ENCODE data around the gene GSTM3. TPM values are rescaled to one million over a fixed set of nuclear protein-coding genes. Genes with fewer than 3 reads are reported as not detected.
"Not testable (repeated sequence)": the region's sequence is repeated elsewhere in the genome, so short reads cannot be mapped to it uniquely, and the experiment has no call there.

The GSTM3 gene
- total RNA-seq, 1 donor from 2014 or later = 16.0 TPM

DNA sequence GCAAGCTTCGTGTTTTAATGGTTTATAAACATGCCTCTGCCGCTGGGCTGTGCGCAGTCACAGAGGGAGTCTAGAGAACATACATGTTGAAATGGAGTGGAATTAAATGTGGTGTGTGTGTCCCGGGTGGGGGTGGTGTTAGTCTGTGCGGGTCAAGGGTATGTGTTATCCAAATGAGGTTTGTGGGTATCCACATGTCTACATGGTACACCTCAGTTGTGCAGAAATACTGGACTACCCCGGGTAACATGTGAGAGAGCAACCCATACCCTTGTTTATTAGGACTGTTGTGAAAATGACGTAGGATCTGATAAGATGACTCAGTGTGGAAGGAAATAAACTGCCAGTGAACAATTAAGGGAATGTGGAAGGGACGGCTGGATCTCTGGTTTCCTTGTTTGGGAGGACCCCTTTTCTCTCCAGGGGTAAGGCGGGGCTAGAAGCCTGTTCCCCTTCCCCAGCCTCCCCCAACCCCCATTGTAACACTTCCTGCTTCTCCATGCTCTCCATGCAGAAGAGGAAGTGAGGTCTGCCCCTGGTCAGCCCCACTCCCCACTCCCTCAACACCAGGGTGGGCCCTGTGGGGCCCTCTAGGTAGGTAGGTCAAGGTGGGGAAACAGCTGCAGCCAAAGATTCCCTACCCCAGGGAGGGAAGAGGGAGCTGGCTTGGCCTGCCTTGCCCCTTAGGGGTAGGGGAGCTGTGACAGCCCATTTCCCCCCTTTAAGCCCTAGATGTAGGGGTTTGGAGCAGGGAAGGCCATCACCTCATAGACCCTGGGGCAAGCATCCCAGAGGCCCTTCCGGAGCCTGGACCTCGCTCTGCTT, 22.2 kb upstream of the GSTM3 start:
- DNase-seq (ENCODE audit: low spot score) = peak; percentile 74

DNA sequence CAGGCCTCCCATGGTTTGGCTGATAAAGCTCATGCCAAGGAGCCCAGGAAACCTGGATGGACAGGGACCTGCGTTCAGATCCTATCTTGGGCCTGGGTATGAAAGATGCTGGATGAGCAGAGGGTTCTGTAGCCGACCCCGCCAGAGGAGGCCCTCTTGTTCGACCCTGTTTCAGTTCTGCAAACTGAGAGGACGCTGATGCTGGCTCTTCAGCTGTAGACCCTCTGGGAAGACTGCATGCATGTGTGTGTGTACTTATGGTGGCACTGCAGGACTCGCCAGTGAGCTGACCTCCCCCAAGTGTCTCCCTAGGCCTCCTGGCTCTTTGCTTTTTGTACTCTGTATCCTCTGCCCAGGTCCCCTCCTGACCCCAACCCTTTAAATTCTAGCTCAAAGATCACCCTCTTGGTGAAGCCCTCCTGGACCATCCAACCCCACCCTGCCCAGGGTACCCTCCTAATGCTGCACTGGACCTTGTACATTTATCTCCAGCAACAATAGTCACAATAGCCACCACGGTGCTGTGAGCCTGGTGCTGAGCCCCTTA, 21.3 kb upstream of the GSTM3 start:
- DNase-seq (ENCODE audit: low spot score) = no peak

DNA sequence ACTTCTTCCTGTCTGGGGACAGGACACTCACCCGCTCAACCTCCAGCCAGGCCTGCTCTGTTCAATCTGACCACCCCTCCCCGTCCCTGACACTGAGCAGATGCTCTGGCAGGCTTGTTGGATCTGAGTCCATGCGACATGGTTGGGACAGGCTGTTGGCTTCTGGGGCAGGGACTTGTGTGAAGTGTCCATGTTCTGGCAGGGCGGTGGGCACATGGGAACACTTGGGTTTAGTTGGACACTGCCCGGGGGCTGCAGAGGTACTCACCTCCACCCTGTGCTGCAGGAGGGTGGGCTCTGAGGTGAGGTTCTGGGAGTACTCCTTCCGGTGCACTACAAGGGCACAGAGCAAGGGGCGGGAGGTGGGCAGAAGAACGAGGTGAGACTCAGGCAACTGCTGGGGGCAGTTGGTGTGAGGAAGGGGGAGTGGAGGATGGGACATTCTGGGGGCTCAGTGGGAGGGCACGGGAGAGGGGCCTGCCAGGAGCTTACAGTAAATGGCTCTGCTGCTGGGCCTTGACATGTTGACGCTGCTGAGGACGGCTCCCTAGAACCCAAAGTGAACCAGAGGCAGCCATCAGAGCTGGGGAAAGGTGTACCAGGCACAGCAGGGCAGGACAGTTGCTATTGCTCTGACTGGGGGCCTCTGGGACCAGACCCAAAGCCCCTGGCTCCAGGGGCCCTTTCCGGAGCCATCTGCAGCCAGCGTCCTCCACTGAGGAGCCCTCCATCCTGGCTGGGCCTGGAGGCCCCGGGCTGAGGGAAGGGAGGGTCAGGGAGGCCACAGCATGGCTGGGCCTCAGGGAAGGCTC, 20.6 kb upstream of the GSTM3 start:
- peak; percentile 88 for DNase-seq (ENCODE audit: low spot score)

DNA sequence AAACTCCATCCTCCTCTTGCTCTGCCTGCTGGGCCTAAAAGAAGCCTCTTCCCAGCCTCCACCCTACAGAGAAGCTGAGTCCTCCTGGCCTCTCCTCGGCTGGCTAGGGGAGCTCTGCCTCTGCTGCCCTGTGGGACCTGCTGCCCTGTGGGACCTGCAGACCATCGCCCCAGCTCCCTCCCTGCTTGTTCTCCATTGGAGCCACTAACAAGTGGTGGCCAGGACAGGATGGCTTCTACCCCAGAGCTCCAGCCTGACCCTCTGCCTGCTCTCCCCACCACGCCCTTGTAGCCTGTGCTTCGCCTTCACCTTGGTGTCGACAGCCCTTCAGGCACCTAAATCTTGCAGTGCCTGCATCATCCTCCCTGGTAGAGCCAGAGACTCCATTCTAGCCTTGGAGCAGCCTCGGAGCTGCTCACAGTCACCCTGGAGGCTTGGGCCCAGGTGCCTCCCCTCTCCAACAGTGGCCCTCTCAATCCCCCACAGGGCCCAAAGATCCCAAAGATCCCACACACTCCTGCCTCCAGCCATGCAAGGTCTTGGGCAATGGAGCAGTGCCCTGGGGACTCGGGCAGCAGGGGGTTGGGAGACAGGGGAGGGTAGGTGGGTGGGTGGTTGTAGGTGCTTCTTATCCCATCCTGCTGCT, 19.9 kb upstream of the GSTM3 start:
- peak; percentile 68 for DNase-seq (ENCODE audit: low spot score)

DNA sequence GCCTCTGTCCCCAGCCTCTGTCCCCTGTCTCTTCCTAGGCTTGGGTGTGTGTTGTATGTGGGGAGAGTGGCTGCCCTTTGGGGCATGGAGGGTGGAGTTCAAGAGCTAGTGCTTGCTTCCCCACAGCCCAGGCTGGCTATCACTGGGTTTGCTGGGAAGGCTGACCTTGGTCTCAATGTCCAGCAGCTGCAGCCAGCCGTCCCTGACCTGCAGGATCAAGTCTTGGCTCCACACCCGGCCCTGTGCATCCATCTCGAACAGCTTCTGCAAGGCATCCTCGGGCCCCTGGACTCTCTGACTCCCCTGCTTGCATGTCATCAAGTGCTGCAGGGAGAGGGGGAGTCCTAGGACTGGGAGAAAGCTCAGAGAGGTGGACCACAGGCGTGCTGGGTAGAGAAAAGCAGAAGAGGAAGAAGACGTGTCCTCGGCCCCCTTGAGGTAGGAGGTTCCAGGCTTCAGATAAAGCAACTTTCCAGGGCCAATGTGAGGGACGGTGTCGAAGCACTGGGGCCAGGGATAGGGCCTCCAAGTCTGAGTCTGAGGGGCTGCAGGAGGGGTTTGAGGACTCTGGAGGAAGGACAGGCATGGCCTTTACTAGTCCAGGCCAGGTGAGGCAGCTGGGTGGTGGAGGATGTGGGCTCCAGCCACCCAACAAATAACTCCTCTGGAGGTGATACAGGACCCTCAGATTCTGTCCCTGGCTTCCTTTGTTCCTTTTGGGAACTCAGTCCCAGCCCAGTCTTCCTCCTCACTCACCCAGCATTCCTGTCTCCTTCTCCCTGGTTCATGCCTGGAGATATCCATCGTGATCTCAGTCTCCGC, 18.9 kb upstream of the GSTM3 start:
- peak; percentile 74 for DNase-seq (ENCODE audit: low spot score)

DNA sequence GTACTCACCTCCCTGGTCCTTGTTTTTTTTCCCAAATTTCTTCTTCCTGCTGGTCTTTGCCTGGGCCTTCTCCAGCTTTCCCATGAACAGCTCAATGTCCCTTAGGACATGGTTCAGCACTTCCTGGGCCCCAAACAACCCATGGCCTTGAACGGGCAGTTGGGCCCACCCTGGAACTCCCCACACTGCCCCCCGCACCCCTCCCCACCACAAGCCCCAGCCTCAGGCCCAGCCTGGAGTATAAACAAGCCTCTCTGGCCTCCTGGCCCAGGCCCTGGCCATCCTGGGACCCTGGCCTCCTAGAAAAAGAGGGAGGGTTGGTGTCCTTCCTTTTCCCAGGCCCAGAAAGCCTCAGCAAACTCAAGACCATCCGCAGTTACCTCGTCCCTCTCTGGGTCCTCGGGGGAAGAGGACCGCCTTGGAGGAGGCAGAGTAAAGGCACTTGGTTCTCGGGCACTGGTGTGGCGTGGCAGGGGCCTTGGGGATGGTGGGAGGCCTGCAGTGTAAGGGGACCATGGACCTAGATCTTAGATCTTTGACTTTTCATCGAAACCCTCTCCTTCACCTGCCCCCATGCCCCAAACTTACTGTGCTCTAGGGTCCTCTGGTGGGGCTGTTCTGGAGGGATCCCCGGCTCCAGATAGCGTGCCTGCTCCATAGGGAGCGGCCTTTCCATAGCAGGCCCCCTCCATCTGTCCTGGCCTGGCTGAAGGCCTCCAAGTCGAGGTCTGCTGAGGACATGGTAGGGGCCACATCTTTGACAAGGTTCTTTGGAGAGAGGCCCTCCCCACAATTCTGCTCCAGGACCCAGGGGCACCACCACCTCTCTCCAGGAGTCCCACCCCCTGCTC, 17.3 kb upstream of the GSTM3 start:
- peak; percentile 64 for DNase-seq (ENCODE audit: low spot score)

DNA sequence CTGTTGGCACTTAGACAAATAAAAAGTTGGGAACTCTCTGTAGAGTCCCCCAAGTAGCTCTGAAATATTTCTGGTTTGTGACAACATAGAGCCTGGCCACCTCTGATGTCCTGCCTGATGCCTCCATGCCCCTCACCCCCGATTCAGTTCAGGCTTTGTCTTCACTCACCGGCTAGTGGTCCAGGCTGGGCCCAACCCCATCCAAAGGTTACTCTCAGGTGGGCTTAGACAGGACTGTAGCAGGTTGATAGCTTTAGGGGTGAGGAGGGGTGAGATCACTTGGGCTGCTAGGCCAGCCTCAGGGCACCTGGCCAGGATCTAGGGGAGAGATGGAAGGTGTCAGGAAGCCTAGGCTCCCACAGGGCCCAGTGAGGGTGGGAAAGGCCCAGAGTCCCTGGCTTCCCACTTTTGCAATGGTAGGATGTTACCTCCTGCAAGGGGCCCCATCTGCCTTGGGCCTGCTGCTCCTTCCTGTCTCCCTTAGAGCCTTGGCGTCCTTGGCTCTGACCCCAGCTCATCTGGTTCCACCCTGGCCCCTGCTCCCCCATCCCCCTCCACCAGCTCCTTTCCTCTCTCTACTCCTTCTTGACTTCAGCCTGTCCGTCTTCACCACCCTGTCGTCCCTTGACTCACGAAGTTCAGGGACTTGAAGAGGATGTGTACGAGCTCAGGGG, 16.1 kb upstream of the GSTM3 start:
- peak; percentile 67 for DNase-seq (ENCODE audit: low spot score)

DNA sequence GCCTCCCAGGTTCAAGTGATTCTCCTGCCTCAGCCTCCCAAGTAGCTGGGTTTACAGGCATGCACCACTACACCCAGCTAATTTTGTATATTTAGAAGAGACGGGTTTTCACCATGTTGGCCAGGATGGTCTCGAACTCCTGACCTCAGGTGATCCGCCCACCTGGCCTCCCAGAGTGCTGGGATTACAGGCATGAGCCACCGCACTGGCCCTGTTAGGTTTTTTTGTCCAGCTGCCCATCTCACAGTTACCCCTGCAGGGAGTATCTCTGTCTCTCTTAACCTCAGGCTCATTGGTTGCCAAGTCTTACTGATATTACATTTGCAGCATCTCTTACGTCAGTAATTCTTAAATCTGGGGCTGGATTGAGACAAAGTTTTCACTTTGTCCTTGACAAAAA, 15.5 kb upstream of the GSTM3 start:
- peak; percentile 43 for DNase-seq (ENCODE audit: low spot score)

DNA sequence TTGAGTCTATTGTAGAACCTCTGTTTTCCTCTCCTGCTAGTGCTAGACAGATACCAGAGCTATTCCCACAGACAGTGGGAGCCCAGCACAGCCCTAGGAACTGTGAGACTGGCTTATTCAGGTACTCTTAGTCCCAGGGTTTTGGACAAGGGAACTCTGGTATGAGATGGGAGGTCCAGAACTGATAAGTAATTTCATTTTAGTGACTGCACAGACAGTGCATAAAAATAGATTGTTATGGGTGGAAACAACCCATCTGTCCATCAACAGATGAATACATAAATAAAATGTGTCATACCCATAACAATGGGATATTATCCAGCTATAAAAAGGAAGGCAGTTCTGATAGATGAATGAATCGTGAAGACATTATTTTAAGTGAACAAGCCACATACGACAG, 13.9 kb upstream of the GSTM3 start:
- no peak for DNase-seq (ENCODE audit: low spot score)

DNA sequence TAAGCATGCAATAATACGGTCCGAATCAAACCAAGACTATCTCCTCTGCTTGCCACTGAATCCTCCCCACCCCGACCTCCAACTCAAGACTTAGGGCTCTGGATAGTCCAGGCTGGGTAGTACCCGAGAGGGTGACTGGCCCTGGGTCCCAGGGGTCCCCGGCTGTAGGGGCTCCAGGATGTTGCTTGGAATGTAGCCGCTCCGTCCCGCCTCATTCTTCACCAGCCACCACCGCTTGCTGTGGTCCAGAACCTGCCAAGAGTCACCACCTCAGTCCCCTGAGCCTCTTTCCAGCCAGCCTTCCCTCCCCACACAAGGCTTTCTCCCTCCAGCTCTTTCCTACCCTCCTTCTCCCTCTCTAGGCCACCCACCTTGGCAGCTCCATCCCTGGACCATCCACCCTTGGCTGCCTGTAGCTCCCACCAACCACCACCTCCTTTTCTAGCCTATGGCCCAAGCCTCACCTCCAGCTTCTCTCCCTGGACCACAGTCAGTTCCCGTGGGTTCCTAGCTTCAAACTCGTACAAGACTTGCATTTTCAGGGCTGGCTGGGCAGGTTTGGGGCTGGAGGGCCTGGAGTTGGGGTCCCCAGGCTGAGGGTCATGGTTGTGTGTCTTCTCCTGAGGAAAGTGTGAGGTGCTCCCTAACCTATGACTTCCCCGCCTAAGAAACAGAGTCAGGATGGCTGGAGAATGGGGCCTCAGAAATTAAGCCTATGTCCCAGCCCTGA, 10.9 kb upstream of the GSTM3 start:
- DNase-seq (ENCODE audit: low spot score) = peak; percentile 67

DNA sequence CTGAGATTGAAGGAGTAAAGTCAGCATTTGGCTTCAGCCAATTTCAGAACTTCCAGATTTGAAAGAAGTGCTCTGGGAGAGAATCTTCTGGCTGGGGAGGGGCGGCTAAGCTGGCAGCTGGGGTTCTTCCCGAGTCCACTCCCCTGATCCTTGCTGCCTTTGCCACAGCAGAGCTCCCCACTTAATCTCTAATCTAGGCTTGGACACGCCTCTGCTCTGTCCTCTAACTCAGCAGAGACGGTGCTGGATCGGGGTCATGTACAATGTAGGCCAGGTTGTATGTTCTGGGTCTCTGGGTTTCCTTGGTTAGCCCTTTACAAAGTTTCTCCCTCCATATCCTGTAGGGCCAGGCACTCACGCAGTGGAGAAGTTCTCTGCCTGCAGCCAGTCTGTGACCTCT, 10.1 kb upstream of the GSTM3 start:
- no peak for DNase-seq (ENCODE audit: low spot score)

DNA sequence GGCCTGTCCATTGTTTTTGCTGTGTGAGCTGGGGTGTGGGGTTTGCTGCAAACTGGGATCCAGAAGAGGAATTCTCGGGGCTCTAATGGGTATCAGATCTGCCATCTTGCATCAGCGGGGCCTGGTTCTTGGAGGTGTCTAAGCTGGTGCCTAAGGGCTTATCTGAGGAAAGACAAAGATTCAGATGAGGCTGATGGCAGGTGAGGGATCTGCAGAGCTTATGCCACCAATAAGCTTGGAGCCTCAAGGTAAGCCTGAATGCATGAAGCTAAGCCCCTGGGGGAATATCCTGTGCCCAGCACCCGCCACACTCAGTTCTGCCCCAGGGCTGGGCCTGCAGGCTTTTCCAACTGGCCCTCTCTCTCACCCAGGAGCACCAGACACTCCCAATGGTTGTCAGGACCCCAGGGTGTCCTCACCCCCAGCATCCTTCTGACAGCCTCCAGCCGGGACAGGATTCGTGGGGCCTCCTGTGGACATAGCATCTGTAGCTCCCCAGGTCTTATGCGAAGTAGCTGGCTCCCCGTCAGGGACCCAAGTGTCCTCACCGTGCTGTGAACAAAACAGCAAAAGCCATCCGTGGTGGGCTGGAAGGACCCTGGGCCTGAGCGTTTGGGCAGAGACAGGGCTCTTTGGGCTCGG, 9.5 kb upstream of the GSTM3 start:
- peak; percentile 82 for DNase-seq (ENCODE audit: low spot score)

DNA sequence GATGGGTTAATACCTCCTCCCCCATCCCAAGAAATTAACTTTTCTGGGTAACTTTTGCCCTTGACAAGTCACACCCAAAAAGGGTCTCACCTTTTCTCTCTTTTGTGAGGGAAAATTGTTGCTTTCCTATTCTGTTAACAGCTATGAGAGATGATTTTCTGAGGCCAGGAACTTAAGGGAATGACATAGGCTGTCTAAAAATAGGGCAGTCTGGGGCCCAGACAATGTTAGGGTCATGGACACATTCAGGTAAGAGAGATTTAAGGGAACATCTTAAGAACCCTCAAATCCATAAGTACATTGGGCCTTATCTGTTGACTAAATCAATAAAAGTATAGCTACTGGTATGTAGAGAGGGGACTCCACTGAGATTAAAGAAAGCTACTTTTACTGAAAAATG, 8.4 kb upstream of the GSTM3 start:
- DNase-seq (ENCODE audit: low spot score) = no peak

DNA sequence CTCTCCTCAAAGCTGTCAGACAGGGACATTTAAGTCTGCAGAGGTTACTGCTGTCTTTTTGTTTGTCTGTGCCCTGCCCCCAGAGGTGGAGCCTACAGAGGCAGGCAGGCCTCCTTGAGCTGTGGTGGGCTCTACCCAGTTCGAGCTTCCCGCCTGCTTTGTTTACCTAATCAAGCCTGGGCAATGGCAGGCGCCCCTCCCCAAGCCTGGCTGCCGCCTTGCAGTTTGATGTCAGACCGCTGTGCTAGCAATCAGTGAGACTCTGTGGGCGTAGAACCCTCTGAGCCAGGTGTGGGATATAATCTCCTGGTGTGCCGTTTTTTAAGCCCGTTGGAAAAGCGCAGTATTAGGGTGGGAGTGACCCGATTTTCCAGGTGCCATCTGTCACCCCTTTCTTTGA, 7.5 kb upstream of the GSTM3 start:
- DNase-seq (ENCODE audit: low spot score) = not testable (repeated sequence)

DNA sequence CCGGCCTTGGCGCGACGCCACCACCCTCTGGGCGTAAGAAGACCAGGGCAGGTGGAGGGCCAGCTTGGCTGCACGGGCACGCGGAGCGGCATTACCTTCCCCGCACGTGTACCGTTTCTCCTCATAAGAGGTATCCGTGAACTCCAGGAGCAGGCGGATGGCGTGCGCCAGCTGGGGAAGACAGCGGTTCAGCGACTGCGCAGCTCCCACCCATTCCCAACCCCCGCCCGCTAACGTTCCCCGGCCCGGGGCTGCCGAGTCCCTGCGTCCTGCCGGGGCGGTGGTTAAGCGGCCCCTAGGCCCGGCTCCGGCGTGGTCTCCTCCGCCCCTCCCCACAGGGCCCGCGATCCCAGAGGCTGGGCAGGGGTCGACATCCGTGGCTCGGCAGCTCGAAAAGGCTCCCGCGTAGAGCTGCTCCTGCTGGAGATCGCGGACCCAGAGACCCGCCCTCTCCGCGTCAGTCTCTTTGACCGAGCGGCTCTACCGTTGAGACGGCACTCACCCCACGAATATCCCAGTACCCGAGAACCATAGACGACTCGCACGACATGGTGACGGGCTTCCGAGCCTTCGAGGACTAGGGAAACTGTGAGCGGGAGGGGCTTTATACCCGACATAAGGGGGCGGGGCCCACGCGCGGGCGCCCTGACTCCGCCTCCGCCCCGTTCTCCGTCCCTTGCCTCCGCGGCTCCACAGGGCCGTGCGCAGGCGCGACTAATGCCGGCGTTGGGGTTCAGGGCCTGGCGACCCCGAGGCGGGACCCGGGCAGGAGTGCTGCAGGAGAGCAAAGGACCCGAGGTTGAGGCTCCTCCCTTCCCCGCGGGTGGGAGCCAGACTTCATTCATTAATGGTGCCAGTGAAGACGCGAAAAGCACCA, 862 bp downstream of the GSTM3 start:
- no peak for DNase-seq (ENCODE audit: low spot score)

DNA sequence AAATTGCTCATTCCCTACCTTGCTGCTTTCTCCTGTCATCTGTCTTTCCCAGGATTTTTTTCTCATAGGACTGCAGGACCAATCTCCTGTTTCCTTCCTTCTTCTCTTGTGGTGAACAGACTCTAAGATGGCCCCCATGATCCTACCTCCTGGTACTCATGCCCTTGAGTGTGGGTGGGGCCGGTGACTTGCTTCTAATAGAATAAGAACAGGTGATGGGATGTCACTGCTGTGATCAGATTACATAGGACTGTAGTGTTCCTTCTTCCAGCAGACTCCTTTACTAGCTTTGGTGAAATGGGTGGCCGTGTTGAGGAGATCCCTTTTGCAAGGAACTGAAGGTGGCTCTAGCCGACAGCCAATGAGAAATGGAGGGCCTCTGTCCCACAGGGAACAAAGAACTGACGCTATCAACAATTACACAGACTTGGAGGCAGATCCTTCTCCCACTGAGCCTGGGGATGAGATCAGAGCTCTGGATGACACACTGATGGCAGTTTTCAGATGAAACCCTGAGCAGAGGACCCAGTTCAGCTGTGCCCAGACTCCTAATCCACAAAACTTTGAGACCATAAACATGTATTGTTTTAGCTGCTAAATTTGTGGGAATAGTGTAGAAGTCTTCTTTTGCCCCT, 7.5 kb downstream of the GSTM3 start:
- DNase-seq (ENCODE audit: low spot score) = no peak
